HG02642 (cell line): ENCODE data around the gene DPF3.

Source experiments
- ATAC-seq: cut with Tn5 transposase; IDR thresholded peaks from one replicate; pipeline ENCODE4 v1.9.1; 2021; ENCODE audit warnings: mild to moderate bottlenecking; ENCODE audit not compliant: unreplicated experiment, poor library complexity

The DPF3 gene

GRCh38 chr14:72590577-72590976 is 303.3 kb downstream of the DPF3 start:
- no peak for ATAC-seq

- ATAC-seq, result no peak
Measured at GRCh38 chr14:72589652-72590051, 304.2 kb downstream of the DPF3 start.

GRCh38 chr14:72588521-72588920 is 305.4 kb downstream of the DPF3 start:
- no peak for ATAC-seq

GRCh38 chr14:72583316-72584272 is 310.3 kb downstream of the DPF3 start:
- no peak for ATAC-seq

GRCh38 chr14:72582582-72582981 is 311.3 kb downstream of the DPF3 start:
- no peak for ATAC-seq

GRCh38 chr14:72578514-72578913 is 315.4 kb downstream of the DPF3 start:
- no peak for ATAC-seq

- ATAC-seq, result no peak
Measured at GRCh38 chr14:72577521-72577920, 316.4 kb downstream of the DPF3 start.

GRCh38 chr14:72576258-72576657 is 317.6 kb downstream of the DPF3 start:
- ATAC-seq, result no peak

- no peak for ATAC-seq
Measured at GRCh38 chr14:72574715-72575114, 319.2 kb downstream of the DPF3 start.

- no peak for ATAC-seq
Measured at GRCh38 chr14:72573725-72574417, 320.0 kb downstream of the DPF3 start.
